Measurements from ENCODE around the gene TLR5.

Gene TLR5

DNA sequence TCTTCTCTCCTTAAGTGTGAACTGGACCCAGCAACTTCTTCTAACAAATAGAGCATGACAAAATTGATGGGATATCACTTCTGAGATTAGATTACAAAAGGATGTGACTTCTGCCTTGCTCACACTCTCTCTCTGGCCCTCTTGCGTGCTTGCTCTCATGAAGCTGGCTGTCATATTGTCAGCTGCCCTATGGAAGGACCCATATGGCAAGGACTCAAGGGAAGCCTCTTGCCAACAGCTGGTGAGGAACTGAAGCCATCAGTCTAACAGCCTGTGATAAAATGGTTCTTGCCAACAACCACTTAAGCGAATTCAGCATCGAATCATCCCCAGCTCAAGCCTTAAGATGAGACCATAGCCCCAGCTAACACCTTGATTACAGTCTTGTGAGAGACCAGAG, 4.8 kb upstream of the TLR5 start:
- no peak for DNase-seq

DNA sequence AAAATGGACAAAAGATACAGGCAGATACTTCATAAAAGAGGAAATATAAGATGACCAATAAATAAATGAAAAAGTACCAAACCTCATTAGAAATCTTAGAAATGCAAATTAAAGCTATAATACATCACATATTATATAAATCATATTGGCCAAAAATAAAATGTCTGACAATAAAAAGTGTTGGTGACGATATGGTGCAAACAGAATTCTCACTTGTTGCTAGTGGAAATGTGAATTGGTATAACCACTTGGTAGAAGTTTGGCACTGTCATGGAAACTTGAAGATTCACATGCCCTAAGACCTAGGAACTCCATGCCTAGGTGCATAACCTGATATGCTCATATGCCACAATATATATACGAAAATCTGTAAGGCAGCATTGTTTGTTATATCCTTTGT, 4.4 kb upstream of the TLR5 start:
- no peak for DNase-seq

DNA sequence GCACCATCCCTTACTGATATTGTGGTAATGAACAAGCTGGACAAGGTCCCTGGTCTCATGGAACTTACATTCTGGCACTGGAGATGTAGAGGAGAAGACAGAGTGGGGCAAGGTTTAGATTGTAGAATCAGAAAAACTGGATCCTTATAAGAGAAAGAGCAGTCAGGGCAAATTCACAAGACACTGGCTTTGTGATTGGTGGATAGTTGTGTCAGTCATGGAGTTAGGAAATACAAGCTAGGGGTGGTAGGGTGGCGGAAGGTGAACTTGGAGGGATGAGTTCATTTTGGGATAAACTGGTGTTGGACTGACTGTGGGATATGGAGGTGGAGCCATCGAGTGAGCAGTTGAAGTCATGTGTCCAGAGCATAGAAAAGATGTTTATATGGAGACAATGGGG, 3.7 kb upstream of the TLR5 start:
- DNase-seq, result no peak

DNA sequence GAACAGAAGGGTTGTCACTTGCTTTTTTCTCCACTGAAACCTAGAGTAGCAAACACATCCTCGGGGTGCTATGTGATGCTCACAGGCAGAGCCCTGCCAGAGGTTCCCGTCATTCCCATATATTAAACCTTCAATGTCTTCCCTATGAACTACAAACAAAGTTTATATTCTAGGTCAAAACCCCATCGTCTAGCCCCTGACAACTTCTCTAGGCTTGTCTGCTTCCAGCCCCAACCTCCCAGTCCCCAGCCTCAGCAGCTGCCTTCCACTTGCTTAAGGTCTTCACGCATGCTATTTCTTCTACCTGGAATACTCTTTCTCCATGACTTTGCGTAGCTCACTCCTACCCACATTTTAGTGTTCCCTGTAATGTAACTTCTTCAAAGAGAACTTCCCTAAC, 1.9 kb upstream of the TLR5 start:
- DNase-seq, result no peak

DNA sequence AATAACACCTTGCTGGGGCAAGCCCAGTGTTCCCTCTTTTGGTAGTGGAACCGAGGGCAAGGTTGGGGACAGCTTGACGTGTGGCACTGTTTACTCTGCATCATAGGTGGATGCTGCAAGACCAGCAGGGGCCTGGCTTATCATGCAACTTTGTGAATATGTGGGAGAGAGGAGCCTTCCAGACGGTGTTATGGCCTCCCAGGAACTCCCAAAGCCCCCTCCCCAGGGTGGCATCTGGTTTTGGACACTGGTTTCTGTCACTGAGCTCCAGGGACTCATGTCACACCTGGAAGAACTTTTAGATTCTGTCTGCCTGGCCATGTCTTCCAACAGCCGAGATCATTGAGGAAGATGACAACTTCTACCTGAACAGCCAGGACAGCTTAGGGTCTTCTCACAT, 1.4 kb upstream of the TLR5 start:
- DNase-seq, result no peak

DNA sequence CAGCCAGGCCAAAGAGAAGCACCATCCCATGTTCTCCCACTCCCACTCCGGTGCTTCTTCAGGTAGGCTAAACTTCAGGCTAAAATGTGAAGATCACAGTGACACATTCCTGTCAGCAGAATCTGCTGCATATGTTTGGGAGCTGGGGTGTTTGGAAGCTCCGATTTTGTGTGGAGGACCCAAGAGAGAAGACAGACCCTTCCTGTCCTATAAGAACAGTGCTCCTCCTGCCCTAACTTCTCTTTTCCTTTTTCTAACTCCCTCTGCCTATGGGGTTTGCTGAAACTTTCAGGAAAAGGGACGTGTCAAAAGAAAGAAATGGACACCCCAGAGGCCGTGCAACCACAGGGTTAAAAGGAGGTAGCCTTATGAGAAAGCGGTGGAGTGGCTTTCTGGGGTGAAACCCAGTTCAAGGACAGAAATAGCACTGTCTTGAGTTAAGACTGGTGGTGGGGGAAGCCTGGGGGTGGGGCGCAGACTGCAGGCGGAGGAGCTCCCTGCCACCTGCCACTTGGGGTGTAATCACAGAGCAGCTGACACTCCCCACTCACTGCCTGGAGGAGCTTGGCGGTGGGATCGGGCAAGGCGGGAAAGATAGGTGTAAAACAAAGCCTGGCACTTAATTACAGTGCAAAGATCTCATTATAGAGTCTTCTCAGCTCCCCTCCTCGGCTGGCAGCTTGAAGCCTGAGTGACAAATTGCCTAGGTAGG, 645 bp upstream of the TLR5 start:
- peak; percentile 37 for DNase-seq

DNA sequence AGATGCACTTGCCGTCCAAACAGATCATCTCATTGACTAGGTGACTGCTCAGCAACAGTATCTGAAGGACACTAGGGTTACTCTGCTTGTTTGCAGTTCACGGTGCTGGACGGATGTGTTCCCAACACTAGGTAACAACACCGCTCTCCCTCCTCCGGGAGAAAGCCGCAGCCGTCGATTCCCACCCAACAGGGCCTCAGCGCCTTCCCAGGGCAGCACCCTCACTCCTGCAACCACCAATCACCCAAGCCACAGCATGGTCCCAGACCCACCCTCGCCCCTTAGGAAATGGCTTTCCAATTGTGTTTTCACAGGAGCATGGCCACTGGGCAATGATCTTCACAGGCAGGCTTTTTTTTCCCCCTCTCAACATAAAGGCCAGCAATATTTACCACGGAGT, 779 bp downstream of the TLR5 start:
- no peak for DNase-seq

DNA sequence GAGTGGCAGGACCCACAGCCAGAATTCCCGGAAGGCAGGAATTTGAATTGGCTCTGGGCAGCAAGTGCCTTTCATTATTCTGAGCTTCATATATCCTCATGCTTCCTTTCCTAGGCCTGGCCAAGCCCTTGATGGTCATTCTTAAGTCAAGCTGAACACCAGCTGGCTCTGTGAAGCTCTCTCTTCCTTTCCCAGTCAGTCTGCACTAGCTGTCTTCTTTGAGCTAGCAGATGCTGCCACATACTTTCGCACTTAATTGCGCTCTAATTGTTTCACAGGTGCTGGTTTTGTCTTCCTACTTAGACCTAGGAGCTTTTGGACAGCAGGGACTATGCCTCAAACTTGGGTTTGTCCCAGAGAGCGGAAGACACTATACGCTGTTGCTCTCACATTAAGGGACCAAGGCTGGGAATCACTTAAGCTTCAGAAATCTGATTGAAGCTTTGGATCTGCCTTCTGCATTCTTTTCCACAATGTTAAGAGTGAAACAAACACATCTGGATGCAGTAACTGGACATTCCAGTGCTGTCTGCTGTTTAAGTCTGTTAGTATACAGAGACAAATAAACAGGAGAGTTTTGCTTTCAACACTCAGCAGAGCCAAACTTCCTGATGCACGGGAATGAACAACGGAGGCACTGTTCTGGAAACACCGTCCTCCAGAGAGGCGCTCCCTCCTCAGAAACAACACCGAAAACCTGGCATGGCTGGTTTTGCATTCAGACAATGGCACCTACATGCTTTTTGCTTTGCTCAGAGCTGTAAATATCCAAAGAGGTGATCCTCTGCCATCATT, 2.2 kb downstream of the TLR5 start:
- DNase-seq, result no peak

DNA sequence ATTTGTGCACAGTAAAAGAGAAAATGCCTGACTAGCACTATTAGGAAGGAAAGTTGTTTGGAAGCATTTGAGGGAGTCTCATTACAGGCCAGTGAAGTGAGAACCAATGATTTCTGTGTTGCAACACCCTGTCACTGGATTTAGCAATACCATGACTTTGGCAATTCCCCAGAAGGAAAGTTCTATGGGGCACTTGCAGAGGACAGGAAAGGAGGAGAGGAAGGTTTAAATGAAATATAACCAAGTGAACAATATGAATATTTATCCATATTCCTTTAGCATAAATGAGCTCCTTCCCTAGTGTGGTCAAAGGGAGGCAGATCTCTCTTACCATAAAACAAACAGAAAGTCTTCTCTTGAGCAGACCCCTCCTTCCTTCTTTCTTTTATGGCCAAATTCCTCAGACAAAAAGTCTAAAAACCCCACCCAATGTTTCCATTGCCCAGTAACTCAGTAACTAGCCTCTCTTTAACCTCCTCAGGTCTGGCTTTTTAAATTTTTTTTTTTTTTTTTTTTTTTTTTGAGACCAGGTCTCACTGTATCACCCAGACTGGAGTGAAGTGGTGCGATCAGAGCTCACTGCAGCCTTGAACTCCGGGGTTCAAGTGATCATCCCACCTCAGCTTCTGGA, 5.5 kb downstream of the TLR5 start:
- no peak for DNase-seq

DNA sequence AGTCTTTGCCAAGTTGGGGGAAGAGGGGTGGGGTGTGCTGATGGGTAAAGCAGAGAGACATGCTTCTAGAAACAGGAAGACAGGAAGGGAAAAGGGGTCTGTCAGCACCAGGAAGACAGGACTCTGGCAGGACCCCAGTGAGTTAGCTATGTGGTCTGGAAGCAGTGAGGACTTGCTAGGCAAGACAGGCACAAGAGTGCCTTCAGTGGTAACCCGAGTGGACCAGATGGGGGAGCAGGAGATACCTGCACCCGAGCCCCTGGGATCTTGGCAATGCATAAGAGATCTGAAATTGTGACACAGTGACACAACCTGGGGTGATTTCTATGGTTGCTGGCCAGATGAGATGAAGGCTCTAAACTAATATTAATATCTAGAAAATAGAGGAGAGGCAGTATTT, 7.0 kb downstream of the TLR5 start:
- no peak for DNase-seq

DNA sequence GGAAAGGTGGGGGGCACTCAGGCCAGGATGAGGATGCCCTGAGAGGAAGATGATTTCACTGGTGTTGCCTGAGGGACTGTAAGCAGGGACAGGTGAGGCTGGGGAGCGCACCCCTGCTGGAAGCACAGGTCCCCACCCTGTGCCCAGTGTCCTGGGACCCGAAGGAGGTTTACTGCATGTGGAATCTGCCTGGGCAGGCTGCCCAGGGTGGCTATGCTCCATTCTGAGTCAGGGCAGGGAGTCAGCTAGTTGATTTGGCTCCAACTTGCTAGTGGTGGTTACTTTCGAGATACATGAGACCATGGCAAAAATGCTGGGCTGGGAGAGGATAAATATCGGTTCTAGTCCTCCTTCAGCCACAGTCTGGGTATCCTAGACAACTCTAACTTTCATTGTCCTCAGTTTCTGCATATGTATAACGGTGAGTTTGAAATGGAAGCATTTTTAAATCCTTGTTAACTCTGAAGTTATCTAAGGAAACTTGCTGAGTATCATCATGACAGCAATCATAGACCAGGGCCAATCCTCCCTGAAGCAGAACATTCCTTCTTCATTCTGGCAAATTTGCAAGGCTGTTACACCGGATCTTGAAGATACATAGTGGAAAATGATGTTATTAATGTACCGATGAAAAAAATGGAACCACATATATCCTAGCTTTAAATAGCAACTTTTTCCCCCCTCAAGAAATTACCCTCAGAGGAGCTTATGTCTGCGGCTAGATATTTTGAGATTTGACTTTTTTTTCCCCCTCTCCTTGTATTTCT, 7.7 kb downstream of the TLR5 start:
- DNase-seq, result no peak

DNA sequence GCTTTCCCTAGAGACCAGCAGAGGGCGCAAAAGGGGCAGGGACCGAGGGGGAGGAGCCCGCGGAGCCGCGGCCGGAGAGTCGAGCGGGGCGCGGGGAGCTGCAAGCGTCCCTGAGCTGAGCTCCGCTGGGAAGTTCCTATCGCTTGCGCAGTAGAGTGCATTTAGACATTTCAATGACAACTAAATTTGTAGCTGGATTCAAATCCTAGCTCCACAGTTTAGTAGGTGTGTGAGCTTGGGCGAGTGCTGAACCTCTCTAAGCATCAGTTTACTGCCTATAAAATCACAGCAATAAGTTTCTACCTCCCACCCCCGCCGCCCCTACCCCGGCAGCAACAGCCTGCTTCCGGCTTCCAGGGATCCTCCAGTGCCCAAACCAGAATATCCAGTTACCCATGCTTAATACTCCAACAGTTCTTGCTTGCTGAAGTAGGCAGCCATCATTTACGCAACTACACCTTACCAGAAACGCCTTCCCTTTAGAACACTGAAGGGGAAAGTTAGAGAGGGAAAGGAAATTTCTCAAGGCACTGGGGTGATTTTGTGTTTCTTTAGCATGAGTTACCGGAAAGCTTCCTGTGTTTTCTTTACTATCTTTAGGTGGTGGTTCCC, 9.1 kb downstream of the TLR5 start:
- DNase-seq, result peak; percentile 69 to 71

DNA sequence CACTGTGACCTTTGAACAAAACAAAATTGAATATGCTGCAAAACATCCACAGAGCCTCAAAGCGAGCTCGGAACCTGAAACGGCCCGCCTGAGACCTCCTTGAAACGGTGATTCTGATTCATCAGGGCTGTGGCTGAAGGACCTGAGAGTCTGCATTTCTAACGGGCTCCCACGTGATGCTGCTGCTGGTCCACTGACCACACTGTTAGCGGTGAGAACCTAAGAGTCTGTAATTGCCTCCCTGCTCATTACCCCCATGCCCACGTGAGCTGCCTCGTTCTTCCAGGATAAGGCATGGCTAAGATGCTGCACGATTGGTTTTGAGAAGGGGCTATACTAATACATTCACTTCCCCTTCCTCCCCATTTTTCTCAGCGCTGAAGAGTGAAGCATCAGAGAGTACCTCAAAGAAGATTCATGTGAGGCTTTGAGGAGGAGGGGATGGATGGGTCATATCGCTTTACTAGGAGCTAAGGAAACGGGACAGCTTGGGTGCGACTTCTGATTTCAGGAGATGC, 9.7 kb downstream of the TLR5 start:
- no peak for DNase-seq

DNA sequence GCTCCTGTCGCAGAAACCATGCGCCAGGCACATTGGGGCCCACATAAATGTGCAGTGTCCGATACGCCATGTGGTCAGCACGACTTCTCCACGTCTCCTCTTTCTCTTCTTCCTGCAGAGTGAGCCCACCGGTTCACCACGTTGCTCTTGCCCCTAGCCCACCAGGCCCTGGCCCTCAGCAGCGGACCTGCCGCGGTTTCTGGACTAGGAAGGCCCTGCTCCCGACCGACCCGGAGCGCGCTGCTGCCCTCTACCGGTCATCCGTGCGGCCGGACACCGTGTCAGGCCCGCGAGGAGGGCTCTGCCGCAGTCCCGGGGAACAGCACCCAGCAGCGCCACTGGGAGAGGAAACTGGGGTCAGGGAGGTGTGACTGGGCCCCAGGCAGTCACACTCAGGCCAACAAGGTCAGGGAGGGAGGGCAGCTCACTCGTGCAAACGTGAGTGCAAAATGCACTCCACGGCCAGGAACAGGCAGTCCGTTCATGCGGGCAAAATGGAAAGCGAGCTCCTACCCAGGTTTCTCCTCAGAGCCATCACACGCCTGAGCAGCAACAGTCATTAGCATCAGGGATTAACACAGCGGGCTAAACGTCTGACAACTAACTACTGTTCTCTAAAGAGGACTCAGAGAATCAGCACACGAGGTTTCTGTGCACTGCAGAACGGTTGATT, 13.7 kb downstream of the TLR5 start:
- peak; percentile 46 to 64 for DNase-seq

DNA sequence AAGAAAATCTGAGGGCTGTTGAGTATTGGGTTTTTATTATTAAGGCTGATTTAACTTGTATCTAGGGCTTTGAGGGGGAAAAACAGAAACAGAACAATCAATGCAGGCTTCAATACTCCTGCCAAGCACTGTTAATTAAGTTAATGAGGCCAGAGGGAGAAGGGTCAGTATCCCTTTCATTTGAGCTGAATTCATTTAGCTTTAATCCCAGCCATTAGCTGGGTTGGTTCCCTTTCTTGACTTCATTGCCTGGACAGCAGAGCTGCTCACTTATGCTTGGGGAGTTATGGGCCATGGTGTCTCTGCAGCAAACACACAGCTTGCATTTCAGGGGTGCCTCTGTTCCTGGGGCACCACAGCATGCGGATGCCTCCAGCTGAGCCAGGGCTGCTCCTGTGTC, 16.3 kb downstream of the TLR5 start:
- no peak for DNase-seq

DNA sequence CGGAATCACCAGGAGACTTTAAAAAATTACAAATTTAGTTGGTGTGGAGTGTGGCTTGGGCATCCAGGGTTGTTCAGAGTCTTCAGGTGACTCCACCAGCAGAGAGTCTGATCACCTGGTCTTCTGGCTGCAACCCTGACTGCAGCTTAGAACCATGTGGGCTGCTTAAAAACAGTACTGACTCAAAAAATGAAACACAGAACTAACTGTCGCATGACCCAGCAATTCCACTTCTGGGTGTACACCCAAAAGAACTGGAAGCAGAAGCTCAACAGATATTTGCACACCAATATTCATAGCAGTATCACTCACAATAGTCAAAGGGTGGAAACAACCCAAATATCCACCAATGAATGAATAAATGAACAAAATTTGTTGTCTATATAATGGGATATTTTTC, 17.3 kb downstream of the TLR5 start:
- no peak for DNase-seq

DNA sequence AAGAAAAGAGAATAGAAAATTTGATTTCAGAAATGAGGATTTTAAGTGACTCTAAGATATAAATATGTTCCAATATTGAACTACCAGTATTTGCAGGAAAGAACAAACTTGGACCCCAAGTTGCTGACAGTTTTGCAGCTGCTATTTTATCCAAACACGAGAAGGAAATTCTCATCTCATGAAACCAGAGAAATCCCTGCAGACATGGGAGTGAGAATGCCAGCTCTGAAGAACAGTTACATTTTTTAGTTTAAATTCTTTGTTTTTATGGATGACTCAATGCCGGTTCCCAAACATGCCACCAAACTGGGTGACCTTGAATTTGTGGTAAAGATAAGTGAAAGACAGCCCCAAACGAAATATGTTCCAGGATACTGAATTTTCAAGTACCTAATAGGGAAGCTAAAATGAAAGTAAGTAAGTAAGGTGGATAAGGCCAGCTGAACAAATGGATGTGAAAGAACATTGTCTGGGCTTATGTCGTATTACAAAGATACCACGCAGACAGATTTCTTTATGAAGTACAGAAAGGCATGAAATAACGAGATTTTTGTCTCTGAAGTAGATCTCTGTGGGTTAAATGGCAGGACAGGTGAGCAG, 19.9 kb downstream of the TLR5 start:
- no peak for DNase-seq

DNA sequence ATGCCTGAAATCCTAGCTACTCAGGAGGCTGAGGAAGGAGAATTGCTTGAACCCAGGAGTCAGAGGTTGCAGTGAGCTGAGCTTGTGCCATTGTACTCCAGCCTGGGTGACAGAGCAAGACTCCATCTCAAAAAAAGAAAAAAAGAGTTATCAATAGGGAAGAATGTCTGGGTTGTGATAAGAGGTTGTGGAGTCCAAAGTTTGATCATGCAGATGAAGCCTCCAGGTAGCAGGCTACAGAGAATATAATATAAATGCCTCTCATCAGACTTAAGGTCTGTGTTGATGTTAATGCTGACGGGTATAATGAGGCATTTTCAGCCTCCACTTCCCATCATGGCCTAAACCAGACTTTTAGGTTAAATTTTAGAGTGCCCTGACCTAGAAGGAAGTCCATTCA, 24.6 kb downstream of the TLR5 start:
- DNase-seq, result no peak

DNA sequence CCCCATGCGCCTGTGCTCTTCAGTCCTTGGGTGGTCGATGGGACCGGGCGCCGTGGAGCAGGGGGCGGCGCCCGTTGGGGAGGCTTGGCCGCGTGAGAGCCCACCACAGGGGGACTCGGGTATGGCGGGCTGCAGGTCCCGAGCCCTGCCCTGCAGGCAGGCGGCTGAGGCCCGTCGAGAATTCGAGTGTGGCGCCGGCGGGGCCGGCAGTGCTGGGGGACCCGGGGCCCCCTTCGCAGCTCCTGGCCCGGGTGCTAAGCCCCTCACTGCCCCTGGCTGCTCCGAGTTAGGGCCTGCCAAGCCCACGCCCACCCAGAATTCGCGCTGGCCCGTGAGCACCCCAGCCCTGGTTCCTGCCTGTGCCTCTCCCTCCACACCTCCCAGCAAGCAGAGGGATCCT, 26.1 kb downstream of the TLR5 start:
- DNase-seq, result no peak

DNA sequence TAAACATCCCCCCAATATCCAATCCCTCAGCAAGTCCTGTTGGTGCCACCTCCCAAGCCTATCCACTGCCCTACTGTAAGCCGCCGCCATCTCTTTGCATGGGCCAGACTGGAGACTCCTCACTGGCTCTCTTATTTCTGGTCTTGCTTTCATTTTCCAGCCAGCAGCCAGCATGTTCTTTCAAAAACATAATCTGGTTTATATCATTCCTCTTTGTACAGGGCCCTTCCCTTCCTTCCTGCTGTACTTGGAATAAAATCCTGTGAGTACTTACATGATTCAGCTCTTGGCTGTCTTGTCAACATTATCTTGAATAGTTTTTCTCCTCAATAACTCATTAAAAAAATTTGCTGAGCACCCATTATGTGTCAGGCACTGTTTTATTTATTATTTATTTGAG, 28.2 kb downstream of the TLR5 start:
- no peak for DNase-seq

DNA sequence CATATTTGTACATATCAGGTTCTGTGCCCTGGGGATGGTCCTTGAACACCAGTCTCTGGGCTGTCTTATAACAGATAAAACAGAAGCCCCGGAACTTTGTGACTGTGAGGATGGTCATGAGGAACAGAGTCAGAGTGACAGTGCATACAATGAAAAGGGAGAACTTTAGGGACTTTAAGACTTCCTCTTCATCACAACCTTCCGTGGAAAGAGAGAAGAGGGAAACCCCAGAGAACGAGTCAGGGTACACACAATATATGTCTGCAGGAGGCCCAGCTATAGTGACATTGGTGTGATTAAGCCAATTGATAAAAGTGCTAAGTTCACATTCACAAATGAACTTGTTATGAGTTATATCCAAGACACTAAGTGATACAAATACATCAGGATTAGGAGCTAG, 32.1 kb downstream of the TLR5 start:
- no peak for DNase-seq

DNA sequence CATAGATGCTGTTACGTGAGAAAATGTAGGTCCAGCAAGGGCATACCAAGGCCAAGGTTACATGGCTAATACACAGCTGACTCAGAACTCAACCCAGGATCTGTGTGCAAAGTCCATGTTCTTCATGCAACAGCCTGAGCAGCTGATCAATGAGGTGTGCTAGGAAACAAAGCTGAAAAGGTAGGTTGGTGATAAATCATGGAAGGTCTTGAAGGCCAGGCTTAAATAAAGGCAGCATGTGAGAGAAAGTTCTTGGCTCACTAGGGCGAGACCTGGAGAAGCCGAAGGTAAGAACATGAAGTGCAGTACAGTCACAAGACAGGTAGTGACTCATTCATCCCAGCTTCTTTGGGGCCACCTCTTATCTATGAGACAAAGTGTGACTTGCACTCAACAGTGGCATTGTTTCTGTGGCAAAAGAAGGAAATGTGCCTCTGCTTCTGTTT, 33.4 kb downstream of the TLR5 start:
- no peak for DNase-seq

All from activated CD4-positive, alpha-beta T cell treated with anti-CD3 and anti-CD28 coated beads, Interleukin-2, amount 50 U/mL, for 4 hours (primary cell).